DOHH2 (cell line): ENCODE measurements around the gene QKI.

Source experiments
- H3F3A ChIP-seq: fragments of 200-600 bp; sonication (generic), shearing (Covaris generic); 2 replicates; pipeline ENCODE4 v1.6.0; 2016; ENCODE audit warnings: antibody characterized with exemption, mild to moderate bottlenecking; ENCODE audit not compliant: control insufficient read depth, insufficient read depth
- H3K27ac ChIP-seq: fragments of 200-600 bp; sonication (generic); 2 replicates; pipeline ENCODE4 v1.5.1; 2014; ENCODE audit warnings: low read depth, mild to moderate bottlenecking, low read length, moderate library complexity
- H3K27me3 ChIP-seq: fragments of 200-600 bp; sonication (generic); 2 replicates; pipeline ENCODE4 v1.6.1; 2014; ENCODE audit warnings: mild to moderate bottlenecking, low read length, mixed read lengths; ENCODE audit not compliant: control insufficient read depth
- H3K36me3 ChIP-seq: fragments of 200-600 bp; sonication (generic); 2 replicates; pipeline ENCODE4 v1.6.1; 2014; ENCODE audit warnings: mild to moderate bottlenecking, low read length, moderate library complexity, mixed read lengths; ENCODE audit not compliant: control insufficient read depth
- H3K4me1 ChIP-seq: fragments of 200-600 bp; sonication (generic); 2 replicates; pipeline ENCODE4 v1.6.1; 2014; ENCODE audit warnings: mild to moderate bottlenecking, low read length, mixed read lengths; ENCODE audit not compliant: control insufficient read depth
- H3K4me2 ChIP-seq: fragments of 200-600 bp; sonication (generic); 2 replicates; pipeline ENCODE4 v1.6.0; 2014; ENCODE audit warnings: mild to moderate bottlenecking, low read length, moderate library complexity
- H3K4me3 ChIP-seq: fragments of 200-600 bp; sonication (generic); 2 replicates; pipeline ENCODE4 v1.5.1; 2014; ENCODE audit warnings: mild to moderate bottlenecking, low read length, mixed read lengths
- H3K79me2 ChIP-seq: fragments of 200-600 bp; sonication (generic); 2 replicates; pipeline ENCODE4 v1.6.1; 2014; ENCODE audit warnings: mild to moderate bottlenecking, low read length, mixed read lengths; ENCODE audit not compliant: control insufficient read depth
- H3K9me2 ChIP-seq: fragments of 200-600 bp; sonication (generic); replicated peaks from 2 replicates; pipeline ENCODE4 v1.6.1; 2014; ENCODE audit warnings: mild to moderate bottlenecking, low read length, mixed read lengths; ENCODE audit not compliant: control insufficient read depth
- H3K9me3 ChIP-seq: fragments of 200-600 bp; sonication (generic); 2 replicates; pipeline ENCODE4 v1.6.1; 2014; ENCODE audit warnings: antibody characterized with exemption, low read length, mixed read lengths; ENCODE audit not compliant: control insufficient read depth, insufficient read depth
- H4K20me1 ChIP-seq: fragments of 200-600 bp; sonication (generic); 2 replicates; pipeline ENCODE4 v1.6.0; 2014; ENCODE audit warnings: low read depth, mild to moderate bottlenecking, antibody characterized with exemption, low read length, moderate library complexity; ENCODE audit not compliant: control insufficient read depth, insufficient read depth
- EZH2phosphoT487 ChIP-seq: fragments of 200-600 bp; sonication (generic); IDR thresholded peaks from 2 replicates; pipeline ENCODE4 v1.6.1; 2017; ENCODE audit warnings: borderline replicate concordance, mild to moderate bottlenecking, antibody characterized with exemption, low read length, moderate library complexity, mixed read lengths
- TF ChIP-seq, protein P1 (sequence below): fragments of 200-600 bp; sonication (generic); IDR thresholded peaks from one replicate; pipeline ENCODE4 v1.5.1; 2014; ENCODE audit warnings: antibody characterized with exemption, mild to moderate bottlenecking, low read depth, low read length; ENCODE audit not compliant: poor library complexity, severe bottlenecking

Gene QKI

DNA sequence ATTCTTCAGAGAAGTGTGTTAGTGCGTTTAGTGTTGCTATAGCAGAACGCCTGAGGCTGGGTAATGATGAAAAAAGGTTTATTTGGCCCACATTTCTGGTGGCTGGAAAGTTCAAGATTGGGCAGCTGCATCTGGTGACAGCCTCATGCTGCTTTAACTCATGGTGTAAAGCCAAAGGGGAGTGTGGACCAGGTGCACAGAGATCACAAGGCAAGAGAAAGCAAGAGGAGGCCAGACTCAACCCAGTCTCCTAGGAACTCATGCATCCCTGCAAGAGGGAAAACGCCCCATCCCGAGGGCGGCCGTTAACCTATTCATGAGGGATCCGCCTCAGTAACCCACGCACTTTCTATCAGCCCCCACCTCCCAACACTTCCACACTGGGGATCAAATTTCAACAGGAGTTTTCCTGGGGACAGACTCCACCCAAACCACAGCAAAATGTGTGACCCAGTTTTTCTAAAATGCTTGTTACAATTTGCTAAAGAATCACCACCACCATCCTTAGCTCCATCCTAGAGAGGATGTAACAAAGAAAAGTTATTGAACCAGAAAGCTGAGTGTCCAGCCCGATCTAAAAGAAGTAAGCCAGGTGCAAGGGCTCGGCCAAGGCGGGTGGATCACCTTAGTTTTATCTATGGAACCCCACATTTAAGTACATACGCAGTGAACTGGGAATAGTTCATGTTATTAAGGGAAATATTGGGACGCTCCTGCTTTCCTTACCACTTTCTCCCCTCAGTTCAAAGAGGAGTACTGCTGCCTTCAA is 164.8 kb downstream of the QKI start:
- Histone ChIP-seq H3K9me3 (no peaks in the 10 kb centered on the region), H3F3A (no peaks in the 10 kb centered on the region), H3K4me3 (no peak overlapping the region), H3K36me3 (no peaks in the 10 kb centered on the region), H3K27me3 (no peaks in the 10 kb centered on the region), H3K27ac (no peak overlapping the region), H3K4me1 (no peaks in the 10 kb centered on the region), H3K79me2 (no peaks in the 10 kb centered on the region), H3K4me2 (no peak overlapping the region), H4K20me1 (no peaks in the 10 kb centered on the region), H3K9me2 (no peaks in the 10 kb centered on the region)
- TF ChIP-seq, protein P1, sequence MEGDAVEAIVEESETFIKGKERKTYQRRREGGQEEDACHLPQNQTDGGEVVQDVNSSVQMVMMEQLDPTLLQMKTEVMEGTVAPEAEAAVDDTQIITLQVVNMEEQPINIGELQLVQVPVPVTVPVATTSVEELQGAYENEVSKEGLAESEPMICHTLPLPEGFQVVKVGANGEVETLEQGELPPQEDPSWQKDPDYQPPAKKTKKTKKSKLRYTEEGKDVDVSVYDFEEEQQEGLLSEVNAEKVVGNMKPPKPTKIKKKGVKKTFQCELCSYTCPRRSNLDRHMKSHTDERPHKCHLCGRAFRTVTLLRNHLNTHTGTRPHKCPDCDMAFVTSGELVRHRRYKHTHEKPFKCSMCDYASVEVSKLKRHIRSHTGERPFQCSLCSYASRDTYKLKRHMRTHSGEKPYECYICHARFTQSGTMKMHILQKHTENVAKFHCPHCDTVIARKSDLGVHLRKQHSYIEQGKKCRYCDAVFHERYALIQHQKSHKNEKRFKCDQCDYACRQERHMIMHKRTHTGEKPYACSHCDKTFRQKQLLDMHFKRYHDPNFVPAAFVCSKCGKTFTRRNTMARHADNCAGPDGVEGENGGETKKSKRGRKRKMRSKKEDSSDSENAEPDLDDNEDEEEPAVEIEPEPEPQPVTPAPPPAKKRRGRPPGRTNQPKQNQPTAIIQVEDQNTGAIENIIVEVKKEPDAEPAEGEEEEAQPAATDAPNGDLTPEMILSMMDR, result no peak
- no peak for TF ChIP-seq EZH2phosphoT487

DNA sequence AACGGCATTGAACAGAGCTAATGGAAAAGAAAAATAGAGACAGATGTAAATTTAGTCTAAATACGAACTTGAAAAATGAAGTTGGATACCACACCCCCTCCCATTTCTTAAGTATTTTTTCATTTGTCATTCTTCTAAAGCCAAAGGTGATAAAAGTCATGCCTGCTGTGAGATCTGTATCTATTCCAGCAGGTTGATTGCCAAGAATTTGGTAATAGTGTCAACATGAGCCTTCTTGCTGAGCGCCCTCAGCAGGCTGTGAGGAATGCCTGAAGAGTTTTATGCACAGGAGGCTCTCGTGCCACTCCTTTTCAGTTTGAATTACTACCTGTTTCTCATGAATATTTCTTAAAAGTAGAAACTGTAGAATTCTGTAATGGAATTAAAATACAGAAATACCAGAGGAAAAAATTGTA is 165.4 kb downstream of the QKI start:
- Histone ChIP-seq H3K4me3 (no peak overlapping the region), H3K4me2 (no peak overlapping the region), H3K27me3 (no peaks in the 10 kb centered on the region), H4K20me1 (no peaks in the 10 kb centered on the region), H3K9me3 (no peaks in the 10 kb centered on the region), H3K79me2 (no peaks in the 10 kb centered on the region), H3K27ac (no peak overlapping the region), H3K9me2 (no peaks in the 10 kb centered on the region), H3F3A (no peaks in the 10 kb centered on the region), H3K36me3 (no peaks in the 10 kb centered on the region), H3K4me1 (no peaks in the 10 kb centered on the region)
- TF ChIP-seq, protein P1, result no peak
- no peak for TF ChIP-seq EZH2phosphoT487

DNA sequence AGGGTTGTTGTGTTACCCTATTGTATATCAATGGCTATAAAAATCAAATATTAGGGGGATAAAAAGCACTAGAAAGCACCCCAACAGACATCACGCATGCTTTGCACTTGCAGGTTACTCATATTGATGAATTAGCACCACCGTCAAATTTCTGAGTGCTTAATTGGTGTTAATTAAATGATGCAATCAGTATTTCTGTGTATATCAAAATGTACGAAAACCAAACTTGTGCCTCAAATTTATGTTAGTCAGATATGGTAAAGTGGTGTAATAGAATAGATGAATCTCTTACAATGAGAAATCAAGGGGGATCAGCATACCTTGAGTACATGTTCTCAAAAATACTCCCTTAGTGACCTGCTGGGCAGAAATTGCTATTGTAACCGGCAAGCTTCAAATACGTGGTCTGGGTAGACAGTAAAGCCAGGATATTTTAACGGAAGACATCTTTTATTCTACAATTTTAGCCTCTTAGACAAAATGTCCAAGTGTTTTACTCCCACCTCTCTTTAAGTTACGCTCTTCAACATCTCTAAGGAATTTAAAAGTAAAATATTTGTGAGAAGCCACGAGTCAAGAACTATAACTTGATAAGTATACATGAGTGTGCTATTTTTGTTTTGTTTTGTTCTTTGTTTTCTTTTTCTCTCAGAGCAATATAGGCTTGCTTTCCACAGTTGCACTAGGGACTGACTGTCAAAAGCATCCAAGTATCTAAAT is 166.0 kb downstream of the QKI start:
- Histone ChIP-seq H3K27me3 (no peaks in the 10 kb centered on the region), H3K4me1 (no peaks in the 10 kb centered on the region), H3F3A (no peaks in the 10 kb centered on the region), H3K4me3 (no peak overlapping the region), H3K27ac (no peak overlapping the region), H3K4me2 (no peak overlapping the region), H3K9me3 (no peaks in the 10 kb centered on the region), H3K9me2 (no peaks in the 10 kb centered on the region), H3K79me2 (no peaks in the 10 kb centered on the region), H4K20me1 (no peaks in the 10 kb centered on the region), H3K36me3 (no peaks in the 10 kb centered on the region)
- no peak for TF ChIP-seq EZH2phosphoT487
- TF ChIP-seq, protein P1, result no peak
